Mesenchymal stem cell (in vitro differentiated cells and primary cell): ENCODE results near the gene RBM10.

Source experiments
- DNase-seq: peaks from one replicate; pipeline ENCODE4 v3.0.0-alpha.2; 2013
- H2AFZ ChIP-seq: one replicate; pipeline ENCODE4 v1.6.1; 2013; ENCODE audit warnings: low read depth, mild to moderate bottlenecking, control low read depth, inconsistent platforms, low read length, moderate library complexity
- H2AK5ac ChIP-seq: 2 replicates; pipeline ENCODE4 v1.6.1; 2013; ENCODE audit warnings: low read length, moderate library complexity, mild to moderate bottlenecking, inconsistent platforms; ENCODE audit not compliant: severe bottlenecking
- H2BK120ac ChIP-seq: one replicate; pipeline ENCODE4 v1.6.1; 2013; ENCODE audit warnings: low read depth, mild to moderate bottlenecking, inconsistent platforms, low read length, moderate library complexity
- H2BK12ac ChIP-seq, 2 experiments: one replicate each; pipeline ENCODE4 v1.6.1; 2013; ENCODE audit warnings: inconsistent platforms in 2 of 2, low read length in 2 of 2, mild to moderate bottlenecking in 2 of 2, moderate library complexity in 2 of 2, control low read depth in 1 of 2
- H2BK15ac ChIP-seq: one replicate; pipeline ENCODE4 v1.6.1; 2013; ENCODE audit warnings: mild to moderate bottlenecking, low read depth, inconsistent platforms; ENCODE audit not compliant: poor library complexity, severe bottlenecking
- H2BK5ac ChIP-seq: 2 replicates; pipeline ENCODE4 v1.6.1; 2013; ENCODE audit warnings: low read depth, mild to moderate bottlenecking, low read length, control low read depth, inconsistent platforms; ENCODE audit not compliant: poor library complexity, severe bottlenecking
- H3K14ac ChIP-seq, 2 experiments: one replicate each; pipeline ENCODE4 v1.6.1; 2013; ENCODE audit warnings: inconsistent platforms in 2 of 2, low read length in 2 of 2, control low read depth in 1 of 2, mild to moderate bottlenecking in 1 of 2, moderate library complexity in 1 of 2
- H3K18ac ChIP-seq, 2 experiments: one replicate each; pipeline ENCODE4 v1.6.1; 2013; ENCODE audit warnings: inconsistent platforms in 2 of 2, low read length in 2 of 2, control low read depth in 1 of 2, low read depth in 1 of 2, mild to moderate bottlenecking in 1 of 2
- H3K23ac ChIP-seq, 2 experiments: one replicate each; pipeline ENCODE4 v1.6.1; 2013; ENCODE audit warnings: inconsistent platforms in 2 of 2, low read length in 2 of 2, mild to moderate bottlenecking in 2 of 2, moderate library complexity in 2 of 2, control low read depth in 1 of 2
- H3K27ac ChIP-seq: 2 replicates; pipeline ENCODE4 v1.5.1; 2013; ENCODE audit warnings: mild to moderate bottlenecking, moderate library complexity, low read length, control low read depth, inconsistent platforms; ENCODE audit not compliant: poor library complexity, severe bottlenecking
- H3K27me3 ChIP-seq, 2 experiments: 2 replicates each; pipeline versions ENCODE4 v1.6.1 to v1.7.0; 2013; ENCODE audit warnings: low read length in 2 of 2, mild to moderate bottlenecking in 2 of 2, moderate library complexity in 2 of 2, control low read depth in 1 of 2, inconsistent platforms in 1 of 2; ENCODE audit not compliant: control insufficient read depth in 1 of 2, insufficient read depth in 1 of 2
- H3K36me3 ChIP-seq, 2 experiments: 2 replicates each; pipeline versions ENCODE4 v1.6.1 to v1.7.0; 2013; ENCODE audit warnings: low read length in 2 of 2, control low read depth in 1 of 2, inconsistent platforms in 1 of 2, low read depth in 1 of 2, mild to moderate bottlenecking in 1 of 2; ENCODE audit not compliant: insufficient read depth in 2 of 2, control insufficient read depth in 1 of 2
- H3K4ac ChIP-seq, 2 experiments: one replicate each; pipeline ENCODE4 v1.6.1; 2013; ENCODE audit warnings: inconsistent platforms in 2 of 2, low read length in 2 of 2, mild to moderate bottlenecking in 2 of 2, moderate library complexity in 2 of 2, control low read depth in 1 of 2, low read depth in 1 of 2
- H3K4me1 ChIP-seq: 2 replicates; pipeline ENCODE4 v1.6.1; 2013; ENCODE audit warnings: low read depth, low read length, control low read depth; ENCODE audit not compliant: control insufficient read depth, insufficient read depth
- H3K4me2 ChIP-seq: 2 replicates; pipeline ENCODE4 v1.6.1; 2013; ENCODE audit warnings: low read length, mild to moderate bottlenecking, inconsistent platforms; ENCODE audit not compliant: poor library complexity, severe bottlenecking
- H3K4me3 ChIP-seq, 2 experiments: 2 replicates each; pipeline versions ENCODE4 v1.5.1 to v1.7.0; 2013; ENCODE audit warnings: low read length in 2 of 2, mild to moderate bottlenecking in 2 of 2, control low read depth in 1 of 2, low read depth in 1 of 2; ENCODE audit not compliant: insufficient read depth in 1 of 2
- H3K79me1 ChIP-seq: replicated peaks from 2 replicates; pipeline ENCODE4 v1.6.1; 2013; ENCODE audit warnings: mild to moderate bottlenecking, control low read depth, low read length, inconsistent platforms; ENCODE audit not compliant: poor library complexity, severe bottlenecking
- H3K9ac ChIP-seq: 2 replicates; pipeline ENCODE4 v1.7.0; 2013; ENCODE audit warnings: mild to moderate bottlenecking, low read length, moderate library complexity
- H3K9me3 ChIP-seq: 2 replicates; pipeline ENCODE4 v1.7.0; 2013; ENCODE audit warnings: mild to moderate bottlenecking, low read length; ENCODE audit not compliant: control insufficient read depth
- H4K8ac ChIP-seq: one replicate; pipeline ENCODE4 v1.6.1; 2013; ENCODE audit warnings: inconsistent platforms, mild to moderate bottlenecking, low read length, moderate library complexity
- H4K91ac ChIP-seq: one replicate; pipeline ENCODE4 v1.6.1; 2013; ENCODE audit warnings: mild to moderate bottlenecking, low read length, inconsistent platforms
- WGBS: methylation state at CpG from one replicate; pipeline ENCODE4 v1.1.7; 2013; ENCODE audit warnings: mixed read lengths; 5-methylcytosine and 5-hydroxymethylcytosine counted together

The RBM10 gene

GRCh38 chrX:47197526-47197925 lies 52.5 kb downstream of the RBM10 start:
- H3K18ac ChIP-seq: no peak overlapping the region
- H3K4me1 ChIP-seq: peaks cover 28% of the 10 kb centered on the region
- peak overlapping the region; percentile 61 for H3K9ac ChIP-seq
- H4K8ac ChIP-seq: no peak overlapping the region
- 72% methylated on average over 4 of the region's 7 CpGs for WGBS
- no peaks in the 10 kb centered on the region for H3K9me3 ChIP-seq
- no peak overlapping the region for H2AFZ ChIP-seq
- H3K14ac ChIP-seq: no peak overlapping the region
- H3K4ac ChIP-seq: no peak overlapping the region
- peaks cover 13% of the 10 kb centered on the region for H3K79me1 ChIP-seq
- H3K4me3 ChIP-seq: peak overlapping the region in 1 of 2 experiments; percentile 53
- H2BK15ac ChIP-seq: no peak overlapping the region
- H3K27me3 ChIP-seq: no peaks in the 10 kb centered on the region
- no peak overlapping the region for H3K27ac ChIP-seq
- no peak overlapping the region for H4K91ac ChIP-seq
- H2BK12ac ChIP-seq: no peak overlapping the region
- no peak overlapping the region for H2BK5ac ChIP-seq
- peaks cover 48 to 64% of the 10 kb centered on the region in 2 experiments for H3K36me3 ChIP-seq
- H3K23ac ChIP-seq: no peak overlapping the region
- peak overlapping the region; percentile 11 for H3K4me2 ChIP-seq
- no peak overlapping the region for H2BK120ac ChIP-seq
- H2AK5ac ChIP-seq: no peak overlapping the region
- DNase-seq: no peak

DNA sequence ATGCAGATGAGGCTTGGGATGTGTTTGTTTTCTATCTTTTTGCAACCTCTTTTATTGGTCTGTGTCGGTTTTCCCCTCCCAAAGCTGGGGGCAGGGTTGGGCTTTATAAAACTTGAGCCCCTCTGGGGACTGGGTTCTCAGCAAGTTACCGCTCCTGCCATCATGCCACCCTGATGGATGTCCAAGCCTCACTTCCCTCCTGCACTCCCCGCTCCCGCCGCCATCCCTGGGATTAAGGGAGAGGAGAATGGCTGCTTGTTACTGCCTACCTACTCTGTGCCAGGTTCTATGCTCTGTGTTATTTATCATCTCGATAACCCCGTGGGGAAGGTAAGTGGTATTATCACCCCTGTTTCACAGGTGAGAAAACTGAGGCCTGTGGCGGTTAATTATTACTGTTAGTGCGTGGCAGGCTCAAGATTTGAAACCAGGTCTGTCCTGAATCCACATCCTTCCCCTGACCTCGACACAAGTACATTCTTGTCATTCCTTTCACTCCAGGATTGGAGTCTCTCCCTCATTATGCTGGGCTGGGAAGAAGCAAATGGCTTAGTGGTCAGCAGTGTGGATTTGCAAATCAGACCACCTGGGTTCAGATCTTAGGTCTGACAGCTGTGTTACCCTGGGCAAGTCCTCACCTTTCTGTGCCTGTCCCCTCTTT lies 53.1 kb downstream of the RBM10 start:
- no peak overlapping the region for H2AK5ac ChIP-seq
- H3K27ac ChIP-seq: peak overlapping the region; percentile 43
- 69% methylated on average over 6 of the region's 10 CpGs for WGBS
- peak overlapping the region in 1 of 2 experiments; percentile 53 for H3K4me3 ChIP-seq
- no peak overlapping the region for H2BK12ac ChIP-seq
- H3K4me2 ChIP-seq: no peak overlapping the region
- no peak overlapping the region for H3K14ac ChIP-seq
- H3K27me3 ChIP-seq: no peaks in the 10 kb centered on the region
- H3K9me3 ChIP-seq: no peaks in the 10 kb centered on the region
- H3K79me1 ChIP-seq: peaks cover 13% of the 10 kb centered on the region
- no peak overlapping the region for H2BK120ac ChIP-seq
- H3K4me1 ChIP-seq: peaks cover 25% of the 10 kb centered on the region
- H2BK15ac ChIP-seq: no peak overlapping the region
- no peak overlapping the region for H4K8ac ChIP-seq
- no peak overlapping the region for H2AFZ ChIP-seq
- H4K91ac ChIP-seq: no peak overlapping the region
- no peak overlapping the region for H2BK5ac ChIP-seq
- no peak for DNase-seq
- H3K4ac ChIP-seq: no peak overlapping the region
- no peak overlapping the region for H3K23ac ChIP-seq
- H3K36me3 ChIP-seq: peaks cover 54 to 71% of the 10 kb centered on the region in 2 experiments
- peak overlapping the region; percentile 61 for H3K9ac ChIP-seq
- no peak overlapping the region for H3K18ac ChIP-seq

DNA sequence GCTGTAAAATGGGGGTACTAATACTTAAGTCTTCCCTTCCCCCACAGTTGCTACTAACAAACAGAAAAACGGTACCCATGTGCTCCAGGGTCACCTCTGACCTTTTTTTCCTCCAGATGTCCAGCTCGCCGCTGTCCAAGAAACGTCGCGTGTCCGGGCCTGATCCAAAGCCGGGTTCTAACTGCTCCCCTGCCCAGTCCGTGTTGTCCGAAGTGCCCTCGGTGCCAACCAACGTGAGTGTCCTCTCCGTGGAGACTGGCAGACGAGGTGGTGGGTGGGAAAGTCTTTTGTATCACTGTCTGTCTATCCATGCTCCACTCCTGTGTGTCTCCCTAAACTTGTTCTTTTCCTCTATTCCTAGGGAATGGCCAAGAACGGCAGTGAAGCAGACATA lies 53.7 kb downstream of the RBM10 start:
- Histone ChIP-seq H3K9ac (peak overlapping the region; percentile 61), H3K23ac (no peak overlapping the region), H2AK5ac (peak overlapping the region; percentile 65), H3K27me3 (no peaks in the 10 kb centered on the region), H4K8ac (no peak overlapping the region), H4K91ac (no peak overlapping the region), H3K9me3 (no peaks in the 10 kb centered on the region), H3K4ac (no peak overlapping the region), H3K4me3 (no peak overlapping the region), H3K27ac (peak overlapping the region; percentile 43), H2BK12ac (no peak overlapping the region), H2AFZ (no peak overlapping the region), H2BK5ac (peak overlapping the region; percentile 31), H3K79me1 (peaks cover 13% of the 10 kb centered on the region), H2BK120ac (no peak overlapping the region), H3K4me2 (no peak overlapping the region), H2BK15ac (no peak overlapping the region), H3K18ac (no peak overlapping the region), H3K4me1 (peaks cover 24% of the 10 kb centered on the region), H3K14ac (no peak overlapping the region), H3K36me3 (peaks cover 59 to 76% of the 10 kb centered on the region in 2 experiments)
- no peak for DNase-seq
- WGBS: 86% methylated on average over 9 of the region's 15 CpGs

GRCh38 chrX:47199286-47199685 lies 54.3 kb downstream of the RBM10 start:
- no peak overlapping the region for H3K9ac ChIP-seq
- no peak overlapping the region for H4K91ac ChIP-seq
- H2BK15ac ChIP-seq: no peak overlapping the region
- H3K4ac ChIP-seq: no peak overlapping the region
- H3K4me1 ChIP-seq: peaks cover 24% of the 10 kb centered on the region
- no peak overlapping the region for H4K8ac ChIP-seq
- H3K36me3 ChIP-seq: peaks cover 63 to 82% of the 10 kb centered on the region in 2 experiments
- H3K4me3 ChIP-seq: no peak overlapping the region
- no peaks in the 10 kb centered on the region for H3K27me3 ChIP-seq
- 99% methylated on average over 9 of the region's 10 CpGs for WGBS
- H3K18ac ChIP-seq: no peak overlapping the region
- H3K4me2 ChIP-seq: no peak overlapping the region
- DNase-seq: no peak
- H2AK5ac ChIP-seq: no peak overlapping the region
- H3K79me1 ChIP-seq: peaks cover 13% of the 10 kb centered on the region
- no peak overlapping the region for H2BK120ac ChIP-seq
- H2BK12ac ChIP-seq: no peak overlapping the region
- H3K27ac ChIP-seq: no peak overlapping the region
- no peak overlapping the region for H3K23ac ChIP-seq
- no peak overlapping the region for H3K14ac ChIP-seq
- H2BK5ac ChIP-seq: no peak overlapping the region
- no peaks in the 10 kb centered on the region for H3K9me3 ChIP-seq
- no peak overlapping the region for H2AFZ ChIP-seq
